CD4-positive, alpha-beta T cell treated with Interleukin-6 at 100 ng/mL for 8 hours (primary cell): ENCODE data around the gene BACE1.
"Not testable (repeated sequence)": the region's sequence is repeated elsewhere in the genome, so short reads cannot be mapped to it uniquely, and the experiment has no call there.

Experiments used
- DNase-seq: peaks from one replicate; pipeline ENCODE4 v3.0.0-alpha.2; 2020; ENCODE audit warnings: mixed read lengths, low spot score

Gene BACE1

GRCh38 chr11:117316197-117316961 lies at the start of gene BACE1:
TSS of gene BACE1 (minus strand) at chr11:117316256. CDS start at chr11:117315795, 461 bp downstream.
- no peak for DNase-seq

DNA sequence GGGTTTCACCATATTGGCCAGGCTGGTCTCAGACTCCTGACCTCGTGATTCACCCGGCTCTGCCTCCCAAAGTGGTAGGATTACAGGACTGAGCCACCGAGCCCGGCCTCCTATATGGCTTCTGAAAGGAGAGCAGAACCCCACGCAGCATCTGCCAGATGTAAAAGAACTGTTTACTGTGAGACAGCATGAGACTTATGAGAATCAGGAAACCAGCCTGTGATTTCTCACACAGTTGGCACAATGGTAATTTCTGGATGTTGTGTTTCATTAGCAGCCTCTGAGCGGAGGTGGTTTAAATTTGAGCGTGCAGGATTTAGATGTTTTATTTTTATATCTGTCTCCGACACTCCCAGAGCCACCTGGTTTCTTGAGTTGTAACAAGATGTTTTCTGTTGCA lies 45.4 kb upstream of the BACE1 start:
- no peak for DNase-seq

- no peak for DNase-seq
Measured at GRCh38 chr11:117356126-117356890, 40.3 kb upstream of the BACE1 start.

DNA sequence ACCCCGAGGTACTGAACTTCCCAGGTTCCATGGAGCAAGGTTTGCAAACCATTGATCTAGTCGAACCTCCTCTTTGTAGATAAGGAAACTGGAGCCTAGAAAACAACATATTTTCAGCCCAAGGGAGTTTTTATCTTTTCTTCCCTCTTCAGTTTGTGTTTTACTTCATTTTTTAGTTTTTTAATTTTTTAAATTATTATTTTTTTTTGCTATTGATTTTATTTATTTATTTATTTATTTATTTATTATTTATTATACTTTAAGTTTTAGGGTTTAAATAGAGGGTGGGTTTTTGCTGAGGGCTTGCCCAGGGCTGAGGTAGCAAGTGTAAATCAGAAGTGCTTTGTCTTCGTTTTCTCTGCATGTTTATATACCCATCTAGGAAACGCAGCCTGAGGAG lies 38.5 kb upstream of the BACE1 start:
- DNase-seq = no peak

GRCh38 chr11:117345039-117345438 lies 29.0 kb upstream of the BACE1 start:
- DNase-seq = no peak

GRCh38 chr11:117337076-117337475 lies 21.0 kb upstream of the BACE1 start:
- DNase-seq = no peak

DNA sequence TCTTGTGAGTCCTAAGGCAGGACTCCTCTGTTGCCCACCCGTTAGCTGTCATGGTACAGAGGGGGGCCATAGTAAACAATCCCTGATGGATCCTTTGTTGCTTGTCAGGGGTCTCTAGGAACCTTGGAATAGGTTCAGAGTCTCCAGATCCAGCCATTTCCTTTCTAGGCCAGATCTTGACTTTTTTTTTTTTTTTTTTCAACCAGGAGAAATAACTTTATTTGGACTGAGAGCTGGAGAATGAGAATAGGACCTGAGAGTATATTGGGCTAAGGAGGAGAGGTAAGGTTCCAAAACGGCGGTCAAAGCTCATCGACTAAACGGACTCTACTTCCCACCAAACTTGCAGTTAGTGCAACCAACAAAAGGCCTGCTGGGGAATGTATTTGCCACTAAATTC lies 19.3 kb upstream of the BACE1 start:
- DNase-seq = no peak

GRCh38 chr11:117334896-117335295 lies 18.8 kb upstream of the BACE1 start:
- DNase-seq = no peak

GRCh38 chr11:117333917-117334316 lies 17.9 kb upstream of the BACE1 start:
- DNase-seq = no peak

DNA sequence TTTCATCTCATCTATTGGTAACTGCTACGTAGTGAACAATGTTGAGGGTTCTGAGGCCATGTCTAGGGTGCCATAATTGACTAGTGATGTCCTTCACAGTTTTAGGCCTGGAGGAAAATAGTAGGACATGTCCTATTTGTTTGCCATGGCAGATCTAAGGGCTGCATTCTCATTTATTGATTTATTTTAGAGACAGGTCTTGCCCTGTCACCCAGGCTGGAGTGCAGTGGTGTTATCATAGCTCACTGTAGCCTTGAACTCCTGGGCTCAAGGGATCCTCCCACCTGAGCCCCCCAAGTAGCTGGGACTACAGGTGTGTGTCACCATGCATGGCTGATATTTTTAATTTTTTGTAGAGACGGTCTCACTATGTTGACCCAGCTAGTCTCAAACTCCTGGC lies 16.8 kb upstream of the BACE1 start:
- DNase-seq = no peak

- no peak for DNase-seq
Measured at GRCh38 chr11:117328375-117329010, 12.4 kb upstream of the BACE1 start.

DNA sequence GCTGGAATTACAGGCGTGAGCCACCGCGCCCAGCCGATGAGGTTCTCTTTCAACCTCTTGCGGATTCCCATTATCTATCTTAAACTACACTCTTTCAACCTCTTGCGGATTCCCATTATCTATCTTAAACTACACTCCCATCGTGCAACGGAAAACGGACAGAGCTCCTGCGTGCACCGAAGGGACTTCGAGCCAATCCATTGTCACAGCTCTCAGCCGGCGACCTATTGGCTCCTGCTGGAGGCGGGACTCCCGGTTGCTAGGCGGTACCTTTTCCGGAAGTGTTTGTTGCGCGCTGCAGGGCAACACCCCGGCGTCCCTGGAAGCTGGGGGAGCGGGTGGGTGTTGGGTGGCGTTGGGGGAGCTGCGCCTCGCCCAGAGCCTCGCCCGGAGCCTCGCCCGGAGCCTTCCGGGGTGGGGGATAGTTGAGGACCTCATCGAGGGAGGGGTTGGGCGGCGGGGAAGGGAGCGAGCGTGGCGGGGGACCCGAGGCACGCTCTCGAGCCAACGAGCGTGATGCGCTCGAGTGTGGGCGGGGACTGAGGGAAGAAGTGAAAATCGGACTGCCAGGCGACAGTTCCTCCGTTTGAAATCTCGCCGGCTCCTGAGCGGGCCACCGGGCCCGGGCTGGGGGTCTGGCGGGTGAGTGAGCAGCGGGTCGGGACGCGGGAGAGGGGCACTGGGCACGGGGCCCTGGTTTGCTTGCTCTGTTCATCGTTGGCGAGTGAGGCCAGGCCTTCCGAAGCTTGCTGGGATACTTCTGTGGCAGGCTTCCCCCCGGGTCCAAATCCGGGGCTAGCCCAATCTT lies 11.7 kb upstream of the BACE1 start, which contains the start of gene CEP164:
TSS of gene CEP164 (plus strand) at position 288 of the 808 bp plus-strand sequence. CDS start 10,733 bp downstream, outside the sequence.
- DNase-seq = peak; percentile 95

DNA sequence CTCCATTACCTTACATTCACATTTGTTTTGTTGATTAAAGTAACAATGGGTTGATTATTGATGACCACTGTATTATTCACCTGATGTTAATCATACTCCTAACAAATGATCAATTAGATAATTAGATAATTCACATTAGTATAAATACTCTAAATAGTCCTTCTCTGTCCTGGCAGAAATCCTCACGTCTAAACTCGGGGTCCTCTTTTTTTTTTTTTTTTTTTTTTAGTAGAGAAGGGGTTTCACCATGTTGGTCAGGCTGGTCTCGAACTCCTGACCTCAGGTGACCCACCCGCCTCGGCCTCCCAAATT lies 11.2 kb upstream of the BACE1 start:
- DNase-seq = not testable (repeated sequence)

- no peak for DNase-seq
Measured at GRCh38 chr11:117319214-117319840, 3.3 kb upstream of the BACE1 start.

DNA sequence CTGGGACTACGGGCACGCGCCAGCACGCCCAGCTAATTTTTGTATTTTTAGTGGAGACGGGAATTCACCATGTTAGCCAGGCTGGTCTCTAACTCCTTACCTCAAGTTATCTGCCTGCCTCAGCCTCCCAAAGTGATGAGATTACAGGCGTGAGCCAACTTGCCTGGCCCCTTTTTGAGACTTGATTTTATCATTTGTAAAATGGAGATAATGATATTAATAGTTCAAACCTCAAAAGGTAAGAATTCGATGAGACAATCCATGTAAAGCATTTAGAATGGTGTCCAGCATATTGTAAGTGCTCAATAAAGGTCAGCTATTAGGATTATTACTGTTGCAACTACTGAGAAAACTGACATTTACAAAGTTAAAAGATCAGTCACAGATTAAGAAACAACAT lies 2.7 kb upstream of the BACE1 start:
- no peak for DNase-seq

DNA sequence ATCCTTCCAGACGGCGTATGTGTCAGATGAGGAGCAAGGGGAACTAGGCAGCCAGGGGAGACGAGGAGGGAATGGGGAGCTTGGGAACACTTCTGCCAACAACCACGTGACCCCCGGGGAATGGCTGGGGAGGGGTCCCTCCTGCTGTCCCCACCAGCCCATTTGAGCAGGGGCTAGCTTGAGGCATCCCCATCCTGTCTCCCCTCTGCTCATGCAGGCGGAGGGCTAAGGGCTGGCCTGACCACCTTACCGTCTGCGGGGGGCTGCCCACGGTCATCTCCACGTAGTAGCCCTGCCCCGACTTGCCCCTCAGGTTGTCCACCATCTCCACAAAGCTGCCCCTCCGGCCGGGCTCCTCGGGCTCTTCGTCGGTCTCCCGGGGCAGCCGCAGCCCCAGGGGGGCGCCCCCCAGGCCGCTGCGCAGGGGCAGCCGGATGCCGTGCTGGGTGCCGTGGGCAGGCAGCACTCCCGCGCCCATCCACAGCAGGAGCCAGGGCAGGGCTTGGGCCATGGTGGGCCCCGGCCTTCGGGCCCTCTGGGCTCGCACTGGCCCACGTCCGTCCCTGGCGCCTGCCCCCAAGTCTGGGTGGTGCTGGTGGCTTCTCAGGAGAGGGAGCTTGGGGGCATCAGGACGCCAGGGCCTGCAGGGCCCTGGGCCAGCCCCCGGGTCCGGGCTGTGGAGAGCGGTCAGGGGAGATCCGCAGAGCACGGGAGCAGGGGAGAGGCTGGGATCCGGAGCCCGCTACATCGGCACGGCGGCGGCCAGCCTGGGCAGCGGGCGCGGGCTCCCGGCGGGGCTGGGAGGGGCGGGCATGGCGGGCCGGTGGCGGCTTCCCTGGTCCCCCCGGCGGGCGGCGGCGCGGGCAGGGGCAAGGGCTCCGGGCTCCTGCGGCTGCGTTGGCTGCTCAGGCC lies 515 bp downstream of the BACE1 start:
- DNase-seq = no peak

- no peak for DNase-seq
Measured at GRCh38 chr11:117314840-117315239, 1.2 kb downstream of the BACE1 start.

GRCh38 chr11:117313828-117314768 lies 2.0 kb downstream of the BACE1 start:
- DNase-seq = no peak

DNA sequence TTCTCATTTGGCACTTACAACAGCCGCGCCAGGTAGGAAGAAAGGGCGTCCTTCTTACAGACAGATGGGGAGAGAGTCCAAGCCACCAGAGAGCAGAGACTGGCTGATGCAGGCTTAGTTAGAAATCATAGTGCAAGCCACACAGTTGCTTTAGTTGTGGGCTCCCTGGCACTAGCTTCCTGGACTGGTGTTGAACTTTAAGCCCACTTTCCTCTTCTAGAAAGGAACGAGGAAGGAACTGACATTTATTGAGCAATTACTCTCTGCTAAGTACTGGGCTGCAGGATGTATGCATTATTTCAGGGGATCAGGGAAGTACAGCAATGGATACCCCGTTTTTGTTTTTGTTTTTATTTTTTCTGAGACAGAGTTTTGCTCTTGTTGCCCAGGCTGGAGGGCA lies 3.0 kb downstream of the BACE1 start:
- no peak for DNase-seq
